ENCODE measurements around the gene ABCG2. TPM values are rescaled to one million over a fixed set of nuclear protein-coding genes. Genes with fewer than 3 reads are reported as not detected.

Gene ABCG2
- total RNA-seq, 1 donor from 2014 or later: 37.0 TPM

DNA sequence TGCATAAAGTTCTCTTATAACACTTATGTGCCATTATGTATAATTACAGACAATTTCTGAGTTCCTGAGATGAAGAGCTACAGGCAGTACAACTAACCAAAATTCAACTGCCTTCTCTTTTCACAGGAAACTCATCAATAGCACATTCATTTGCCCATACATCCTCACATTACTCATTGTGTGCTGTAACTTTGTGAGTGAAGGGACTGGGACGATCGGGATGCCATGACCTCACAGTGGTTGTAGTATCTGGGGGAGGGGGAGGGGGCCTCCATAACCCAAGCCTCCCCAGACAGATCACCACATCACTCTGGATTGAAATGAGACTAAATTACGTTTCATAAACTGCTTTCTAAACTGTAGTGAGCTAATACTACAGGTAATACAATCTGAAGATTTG, 60.7 kb downstream of the ABCG2 start:
- Mint-ChIP-seq H3K4me1 (ENCODE audit: unreplicated experiment) (peaks cover 24% of the 10 kb centered on the region), H3K4me3 (ENCODE audit: unreplicated experiment) (no peak overlapping the region), H3K27me3 (ENCODE audit: unreplicated experiment) (no peaks in the 10 kb centered on the region), H3K9me3 (ENCODE audit: unreplicated experiment) (no peaks in the 10 kb centered on the region), H3K36me3 (ENCODE audit: low read depth, unreplicated experiment) (peaks cover 20% of the 10 kb centered on the region), H3K27ac (ENCODE audit: unreplicated experiment) (peak overlapping the region; percentile 68)
- TF ChIP-seq, protein P1, sequence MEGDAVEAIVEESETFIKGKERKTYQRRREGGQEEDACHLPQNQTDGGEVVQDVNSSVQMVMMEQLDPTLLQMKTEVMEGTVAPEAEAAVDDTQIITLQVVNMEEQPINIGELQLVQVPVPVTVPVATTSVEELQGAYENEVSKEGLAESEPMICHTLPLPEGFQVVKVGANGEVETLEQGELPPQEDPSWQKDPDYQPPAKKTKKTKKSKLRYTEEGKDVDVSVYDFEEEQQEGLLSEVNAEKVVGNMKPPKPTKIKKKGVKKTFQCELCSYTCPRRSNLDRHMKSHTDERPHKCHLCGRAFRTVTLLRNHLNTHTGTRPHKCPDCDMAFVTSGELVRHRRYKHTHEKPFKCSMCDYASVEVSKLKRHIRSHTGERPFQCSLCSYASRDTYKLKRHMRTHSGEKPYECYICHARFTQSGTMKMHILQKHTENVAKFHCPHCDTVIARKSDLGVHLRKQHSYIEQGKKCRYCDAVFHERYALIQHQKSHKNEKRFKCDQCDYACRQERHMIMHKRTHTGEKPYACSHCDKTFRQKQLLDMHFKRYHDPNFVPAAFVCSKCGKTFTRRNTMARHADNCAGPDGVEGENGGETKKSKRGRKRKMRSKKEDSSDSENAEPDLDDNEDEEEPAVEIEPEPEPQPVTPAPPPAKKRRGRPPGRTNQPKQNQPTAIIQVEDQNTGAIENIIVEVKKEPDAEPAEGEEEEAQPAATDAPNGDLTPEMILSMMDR (IDR thresholded peaks at IDR 0.05; ENCODE audit: unreplicated experiment): no peak
- DNase-seq (ENCODE audit: low spot score): no peak

DNA sequence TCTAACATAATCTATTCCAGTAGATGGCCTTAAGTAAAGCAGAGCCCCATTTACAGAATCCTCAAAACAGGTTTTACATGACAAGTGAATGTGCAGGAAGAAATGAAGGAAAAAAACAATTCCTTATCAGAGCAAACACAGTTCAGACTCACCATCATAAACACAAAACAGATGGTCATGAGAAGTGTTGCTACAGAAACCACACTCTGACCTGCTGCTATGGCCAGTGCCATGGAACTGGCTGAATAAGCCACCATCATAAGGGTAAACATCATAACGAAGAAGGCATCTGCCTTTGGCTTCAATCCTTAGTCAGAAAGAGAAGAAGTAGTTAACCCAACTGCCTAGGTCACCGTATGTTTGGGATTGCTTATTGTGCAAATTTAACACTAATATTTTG, 61.1 kb downstream of the ABCG2 start:
- no peak overlapping the region for H3K4me3 Mint-ChIP-seq (ENCODE audit: unreplicated experiment)
- peaks cover 24% of the 10 kb centered on the region for H3K4me1 Mint-ChIP-seq (ENCODE audit: unreplicated experiment)
- no peak overlapping the region for H3K27ac Mint-ChIP-seq (ENCODE audit: unreplicated experiment)
- no peak for DNase-seq (ENCODE audit: low spot score)
- H3K9me3 Mint-ChIP-seq (ENCODE audit: unreplicated experiment): no peaks in the 10 kb centered on the region
- H3K27me3 Mint-ChIP-seq (ENCODE audit: unreplicated experiment): no peaks in the 10 kb centered on the region
- TF ChIP-seq, protein P1 (IDR thresholded peaks at IDR 0.05; ENCODE audit: unreplicated experiment): no peak
- H3K36me3 Mint-ChIP-seq (ENCODE audit: low read depth, unreplicated experiment): peaks cover 20% of the 10 kb centered on the region

DNA sequence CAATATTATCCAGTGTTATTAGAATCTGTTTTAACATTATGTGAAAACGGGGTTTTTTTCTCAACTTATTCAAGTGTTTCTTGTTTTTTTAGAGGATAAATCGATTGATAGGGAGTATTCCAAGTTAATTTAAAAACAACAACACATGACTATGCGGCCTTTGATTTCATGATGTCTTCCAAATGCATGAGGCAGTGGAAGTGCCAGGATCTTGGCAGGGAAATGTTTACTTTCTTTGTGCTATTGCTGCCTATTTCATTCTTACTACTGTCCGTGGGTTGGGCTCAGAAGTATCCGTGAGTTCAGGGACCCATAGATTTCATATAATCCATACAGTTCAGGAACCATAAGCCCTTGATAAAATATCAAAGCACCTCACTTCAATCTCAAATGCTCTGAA, 64.6 kb downstream of the ABCG2 start:
- Mint-ChIP-seq H3K4me1 (ENCODE audit: unreplicated experiment) (peaks cover 38% of the 10 kb centered on the region), H3K4me3 (ENCODE audit: unreplicated experiment) (no peak overlapping the region), H3K36me3 (ENCODE audit: low read depth, unreplicated experiment) (peaks cover 15% of the 10 kb centered on the region), H3K27ac (ENCODE audit: unreplicated experiment) (no peak overlapping the region), H3K9me3 (ENCODE audit: unreplicated experiment) (no peaks in the 10 kb centered on the region), H3K27me3 (ENCODE audit: unreplicated experiment) (no peaks in the 10 kb centered on the region)
- no peak for DNase-seq (ENCODE audit: low spot score)
- TF ChIP-seq, protein P1 (IDR thresholded peaks at IDR 0.05; ENCODE audit: unreplicated experiment): no peak

DNA sequence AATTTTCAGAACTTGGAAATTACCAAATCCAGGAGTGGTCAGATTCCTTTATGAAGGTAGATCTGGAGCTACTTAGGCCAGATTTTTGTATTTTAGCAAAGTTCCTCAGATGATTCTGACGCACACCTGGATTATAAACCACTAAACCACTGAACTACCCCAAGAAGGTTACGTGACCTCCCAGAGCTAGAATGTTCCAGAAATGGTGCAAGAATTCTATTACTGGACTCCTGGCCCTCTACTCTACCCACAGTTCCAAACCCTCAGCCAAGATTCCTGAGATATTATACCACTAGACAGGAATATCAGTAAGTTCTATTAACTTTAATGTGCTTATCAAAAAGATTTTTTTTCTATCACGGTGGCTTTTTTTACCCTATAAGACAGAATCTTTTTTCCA, 67.1 kb downstream of the ABCG2 start:
- Mint-ChIP-seq H3K27ac (ENCODE audit: unreplicated experiment) (no peak overlapping the region), H3K27me3 (ENCODE audit: unreplicated experiment) (no peaks in the 10 kb centered on the region), H3K4me1 (ENCODE audit: unreplicated experiment) (peaks cover 27% of the 10 kb centered on the region), H3K9me3 (ENCODE audit: unreplicated experiment) (no peaks in the 10 kb centered on the region), H3K36me3 (ENCODE audit: low read depth, unreplicated experiment) (peaks cover 4% of the 10 kb centered on the region), H3K4me3 (ENCODE audit: unreplicated experiment) (no peak overlapping the region)
- TF ChIP-seq, protein P1 (IDR thresholded peaks at IDR 0.05; ENCODE audit: unreplicated experiment): no peak
- DNase-seq (ENCODE audit: low spot score): no peak

DNA sequence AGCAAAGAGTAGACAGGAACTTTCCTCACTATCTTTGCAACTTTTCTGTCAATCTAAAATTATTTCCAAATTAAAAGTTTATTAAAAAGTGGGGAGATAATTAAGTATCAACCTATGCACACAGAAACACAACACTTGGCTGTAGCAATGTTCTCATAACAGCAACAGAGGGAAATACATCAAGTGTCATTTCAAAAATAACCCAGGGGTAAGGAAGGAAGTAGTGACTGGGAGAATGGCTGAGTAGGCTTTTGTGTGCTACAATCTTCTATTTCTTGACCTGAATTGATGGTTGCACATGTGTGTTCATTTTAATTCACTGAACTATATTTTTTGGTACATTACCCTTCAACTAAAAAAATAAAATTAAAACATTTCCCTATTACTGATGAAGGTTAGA, 67.5 kb downstream of the ABCG2 start:
- Mint-ChIP-seq H3K9me3 (ENCODE audit: unreplicated experiment) (no peaks in the 10 kb centered on the region), H3K27me3 (ENCODE audit: unreplicated experiment) (no peaks in the 10 kb centered on the region), H3K4me1 (ENCODE audit: unreplicated experiment) (peaks cover 27% of the 10 kb centered on the region), H3K27ac (ENCODE audit: unreplicated experiment) (no peak overlapping the region), H3K36me3 (ENCODE audit: low read depth, unreplicated experiment) (peaks cover 4% of the 10 kb centered on the region), H3K4me3 (ENCODE audit: unreplicated experiment) (no peak overlapping the region)
- no peak for DNase-seq (ENCODE audit: low spot score)
- TF ChIP-seq, protein P1 (IDR thresholded peaks at IDR 0.05; ENCODE audit: unreplicated experiment): no peak

Data from endothelial cell (in vitro differentiated cells).